GM19324 (cell line): ENCODE data around the gene USH2A.
A peak's percentile ranks its signal among the peaks of the same experiment; 100 is the strongest.

Experiments
- ATAC-seq: cut with Tn5 transposase; IDR thresholded peaks from one replicate; pipeline ENCODE4 v1.9.1; 2021; ENCODE audit warnings: mild to moderate bottlenecking, moderate library complexity; ENCODE audit not compliant: unreplicated experiment, low FRiP score

USH2A gene

DNA sequence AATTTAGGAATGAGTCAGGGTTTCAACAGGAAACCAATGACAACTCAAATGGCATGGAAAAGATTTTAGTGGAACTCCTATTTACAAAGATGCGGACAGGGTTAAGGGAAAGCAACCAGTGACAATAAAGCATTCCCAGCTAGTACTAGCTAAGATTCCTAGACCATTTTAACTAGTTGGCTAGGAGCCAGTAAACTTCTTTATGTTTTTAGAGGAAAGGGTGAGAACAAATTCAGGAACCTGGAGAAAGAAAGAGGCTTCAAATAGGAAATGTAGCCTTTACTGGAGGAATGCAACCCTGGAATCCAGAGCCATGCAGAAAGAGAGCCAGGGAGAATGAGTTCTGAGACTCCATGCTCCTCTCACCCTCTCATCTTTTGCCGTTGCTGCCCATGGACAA, 439.6 kb downstream of the USH2A start:
- no peak for ATAC-seq

DNA sequence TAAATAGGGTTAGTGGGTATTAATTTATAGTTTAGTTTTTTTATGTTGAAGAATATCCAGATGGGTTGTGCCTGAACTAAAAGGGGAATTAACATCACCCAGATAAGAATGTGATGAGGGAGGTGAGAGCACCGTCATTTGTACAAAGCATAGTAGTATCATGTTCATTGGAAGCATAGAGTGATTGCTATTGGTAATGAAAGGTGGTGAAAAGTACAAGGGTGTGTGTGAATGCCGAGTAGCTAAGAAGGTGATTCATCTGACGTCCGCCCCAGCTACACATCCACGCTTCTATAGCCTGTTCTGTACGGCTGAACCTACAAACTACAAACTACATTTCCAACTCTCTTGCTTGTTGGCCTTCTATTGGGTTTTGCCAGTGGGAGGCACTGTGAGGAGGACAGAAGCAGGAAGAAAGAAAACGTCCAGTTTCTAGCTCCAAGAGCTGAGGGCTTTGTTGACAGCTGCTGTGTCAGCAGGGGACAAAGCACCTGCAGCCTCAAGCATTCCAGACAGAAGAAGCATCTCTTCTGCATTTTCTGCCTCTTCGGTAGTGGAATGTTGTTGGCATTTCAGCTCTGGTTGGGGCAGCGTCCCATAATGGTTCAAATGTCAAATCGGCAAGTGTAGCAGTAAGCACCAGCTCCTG, 451.3 kb downstream of the USH2A start:
- no peak for ATAC-seq

DNA sequence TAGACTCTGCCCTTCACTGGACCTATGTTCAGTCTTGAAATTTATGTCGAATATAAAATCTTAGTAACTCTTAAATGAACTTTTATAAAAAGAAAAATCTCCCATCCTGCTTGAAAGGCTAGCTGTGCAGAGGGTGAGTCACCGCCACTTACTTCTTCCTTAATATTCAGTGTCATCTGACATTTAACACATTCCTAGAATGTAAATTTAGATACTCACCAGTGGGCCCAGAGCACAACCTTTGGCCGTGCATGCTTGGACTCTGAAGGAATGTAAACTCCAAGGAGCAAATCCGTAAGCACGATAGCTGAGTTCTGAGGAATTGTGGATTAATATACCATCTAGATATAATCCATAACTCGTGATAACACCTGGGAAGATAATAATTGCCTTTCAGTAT, 452.8 kb downstream of the USH2A start:
- no peak for ATAC-seq

DNA sequence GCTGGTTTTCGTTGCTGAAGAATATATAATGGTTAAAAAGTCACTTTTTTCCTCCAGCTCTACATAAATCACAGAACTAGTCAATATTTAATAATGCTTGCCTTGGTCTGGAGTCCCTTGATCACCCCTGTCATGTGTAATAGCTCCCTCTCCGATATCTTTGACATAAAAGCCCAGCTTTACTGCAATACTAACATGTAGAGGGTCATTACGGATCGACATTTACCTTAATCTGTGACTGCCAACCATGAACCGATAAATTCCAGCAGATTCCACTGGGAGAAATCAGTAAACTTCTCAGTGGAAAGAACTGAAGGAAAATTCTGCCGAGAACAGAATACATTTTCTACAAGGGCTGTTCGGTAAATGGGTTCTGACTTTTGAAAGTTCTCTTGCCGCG, 459.6 kb downstream of the USH2A start:
- no peak for ATAC-seq

DNA sequence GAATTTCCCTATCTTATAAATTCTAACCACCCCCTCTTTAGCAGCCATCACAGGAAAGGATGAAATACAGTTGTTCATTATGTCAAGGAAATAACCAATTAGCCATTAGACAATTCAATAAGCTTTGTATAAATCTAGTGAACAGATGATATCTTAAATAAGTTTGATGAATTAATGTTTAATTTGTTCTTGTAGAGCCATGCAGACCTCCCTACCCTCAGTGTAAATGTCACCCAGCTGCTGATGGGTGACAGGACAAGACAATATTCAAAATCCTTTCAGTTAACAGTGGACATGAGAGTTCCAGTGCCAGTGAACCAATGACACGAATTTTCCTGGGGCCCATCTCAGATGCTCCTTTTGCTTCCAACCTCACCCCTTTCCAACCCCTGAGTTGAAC, 460.2 kb downstream of the USH2A start:
- no peak for ATAC-seq

DNA sequence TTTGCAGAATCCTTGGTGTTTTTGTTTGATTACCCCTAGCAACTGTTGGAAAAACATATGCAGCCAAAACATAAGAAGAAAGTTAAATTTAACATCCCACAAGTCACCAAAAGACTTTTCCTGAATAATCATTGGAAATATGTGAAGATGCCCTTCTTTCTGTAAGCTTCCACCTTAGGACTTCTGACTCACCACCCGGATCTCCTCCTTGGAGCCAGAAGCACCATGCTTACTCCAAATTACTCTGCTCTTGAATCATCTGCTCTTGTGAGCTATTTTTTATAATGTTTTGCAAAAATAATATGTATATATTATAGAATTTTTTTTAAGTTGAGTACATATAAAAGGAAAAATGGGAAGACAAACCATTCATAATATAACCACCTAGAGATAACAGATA, 464.4 kb downstream of the USH2A start:
- ATAC-seq = no peak

DNA sequence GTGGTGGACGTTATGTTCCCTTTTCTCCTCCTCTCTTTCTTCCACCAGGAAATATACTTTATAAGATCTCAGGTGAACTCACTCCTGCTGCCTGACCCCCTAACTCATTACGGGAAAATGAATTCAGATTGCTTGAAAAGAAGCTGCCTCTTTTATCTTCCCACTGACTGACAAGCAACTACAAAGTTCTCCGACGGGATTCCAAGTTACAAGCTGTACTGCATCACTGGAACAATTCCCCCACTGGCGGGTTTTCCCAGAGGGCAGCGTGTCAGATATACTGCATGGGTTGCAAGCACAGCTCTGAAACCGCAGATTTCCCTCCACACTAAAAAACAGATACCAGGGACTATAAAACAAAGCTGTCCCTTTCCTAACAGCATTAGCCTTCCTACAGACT, 465.6 kb downstream of the USH2A start:
- no peak for ATAC-seq

DNA sequence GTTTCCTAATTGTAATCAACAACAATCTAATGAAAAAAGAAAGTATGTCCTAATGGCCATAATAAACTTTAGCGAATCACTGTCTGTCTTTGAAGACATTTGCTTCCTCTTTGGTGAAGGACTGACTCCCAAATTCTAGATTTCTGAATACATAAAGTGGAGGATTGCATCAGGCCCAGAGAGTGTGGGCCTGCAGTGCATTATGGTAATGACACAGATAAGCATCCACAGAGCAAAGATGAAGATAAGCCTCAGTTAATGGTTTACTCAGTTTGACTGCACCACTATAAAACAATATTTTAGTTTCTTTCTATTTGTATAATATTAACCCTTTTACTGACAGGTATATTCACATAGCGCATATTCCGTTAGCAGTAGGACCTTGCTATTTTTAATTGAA, 490.7 kb downstream of the USH2A start:
- no peak for ATAC-seq

DNA sequence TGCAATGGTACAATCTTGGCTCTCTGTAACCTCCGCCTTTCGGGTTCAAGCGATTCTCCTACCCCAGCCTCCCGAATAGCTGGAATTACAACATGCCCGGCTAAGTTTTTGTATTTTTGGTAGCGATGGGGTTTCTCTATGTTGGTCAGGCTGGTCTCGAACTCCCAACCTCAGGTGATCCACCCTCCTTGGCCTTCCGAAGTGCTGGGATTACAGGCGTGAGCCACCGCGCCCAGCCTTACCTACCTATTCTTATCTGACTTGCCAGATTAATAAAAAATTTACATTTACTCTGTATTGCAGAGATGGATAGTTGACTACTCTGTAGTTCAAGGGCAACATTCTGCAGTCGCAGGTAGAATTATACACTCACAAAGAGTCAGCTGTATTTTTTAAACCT, 496.6 kb downstream of the USH2A start:
- no peak for ATAC-seq

DNA sequence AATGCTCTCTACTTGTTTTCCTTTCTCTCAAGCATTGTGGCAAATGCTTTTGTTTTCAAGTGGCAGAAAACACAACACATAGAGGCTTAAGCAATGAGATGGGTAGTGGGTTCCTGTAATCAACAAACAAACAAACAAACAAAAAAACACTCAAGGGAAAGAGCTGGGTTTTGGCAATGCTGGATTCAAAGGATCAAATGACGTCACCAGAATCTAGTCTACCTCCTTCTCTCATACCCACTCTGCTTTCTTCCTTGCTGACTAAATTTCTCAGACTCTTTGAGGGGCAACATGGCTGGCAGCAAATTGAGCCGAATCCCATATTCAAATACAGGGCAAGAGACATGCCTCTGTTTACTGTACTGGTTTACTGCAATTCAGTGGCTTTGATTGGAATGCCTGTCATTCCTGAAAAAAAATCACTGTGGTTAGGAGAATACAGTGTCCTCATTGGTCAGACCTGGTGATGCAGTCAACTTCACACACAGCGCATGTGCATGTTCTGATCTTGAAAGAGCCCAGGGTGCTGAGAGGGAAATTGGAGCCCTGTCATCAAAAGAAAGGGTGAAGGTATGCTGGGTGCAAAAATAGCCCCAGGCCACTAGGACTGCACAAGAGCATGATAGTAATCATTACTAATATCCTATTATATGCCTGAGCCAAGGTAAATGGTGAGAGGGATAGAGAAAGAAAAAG, 500.0 kb downstream of the USH2A start:
- ATAC-seq = no peak

DNA sequence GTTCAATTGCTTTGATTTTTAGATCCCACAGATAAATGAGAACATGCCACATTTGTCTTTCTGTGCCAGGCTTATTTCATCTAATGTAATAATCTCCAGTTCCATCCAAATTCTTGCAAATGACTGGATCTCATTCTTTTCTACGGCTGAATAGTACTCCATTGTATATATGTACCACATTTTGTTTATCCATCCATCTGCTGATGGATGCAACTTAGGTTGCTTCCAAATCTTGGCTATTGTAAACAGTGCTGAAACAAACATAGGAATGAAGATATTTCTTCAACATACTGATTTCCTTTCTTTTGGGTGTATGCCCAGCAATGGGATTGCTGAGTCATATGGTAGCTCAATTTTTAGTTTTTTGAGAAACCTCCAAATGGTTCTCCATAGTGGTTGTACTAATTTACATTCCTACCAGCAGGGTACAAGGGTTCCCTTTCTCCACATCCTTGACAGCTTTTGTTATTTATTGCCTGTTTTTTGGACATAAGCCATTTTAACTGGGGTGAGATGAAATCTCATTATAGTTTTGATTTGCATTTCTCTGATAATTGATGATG, 511.8 kb downstream of the USH2A start:
- no peak for ATAC-seq

DNA sequence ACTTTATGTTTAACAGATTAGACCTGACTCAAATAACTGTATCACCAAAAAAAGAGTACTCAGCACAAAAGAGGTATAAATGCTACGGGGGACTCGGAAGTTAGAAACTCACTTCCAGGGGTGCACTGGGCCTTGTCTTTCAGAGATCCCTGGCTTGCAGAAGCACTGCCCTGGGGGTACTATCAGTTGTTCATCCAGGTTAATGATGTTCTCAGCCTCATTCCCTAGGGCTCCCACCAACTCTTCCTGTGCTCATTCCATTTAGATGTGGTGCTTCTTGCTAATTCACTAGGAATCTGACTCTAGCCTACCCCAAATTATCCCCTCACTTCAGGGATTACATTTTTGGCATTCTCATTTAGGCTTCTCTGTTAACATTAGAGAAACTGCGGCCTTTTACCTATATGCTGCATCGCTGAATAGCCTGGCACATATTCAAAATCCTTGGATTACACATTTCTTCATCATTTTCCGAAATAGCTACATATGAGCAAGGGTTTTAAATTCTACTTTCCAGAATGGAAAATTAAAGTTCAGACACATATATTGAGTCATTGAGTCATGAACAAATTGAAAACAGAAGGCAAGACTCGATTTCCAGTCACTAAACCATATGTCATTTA, 517.6 kb downstream of the USH2A start:
- ATAC-seq = no peak

DNA sequence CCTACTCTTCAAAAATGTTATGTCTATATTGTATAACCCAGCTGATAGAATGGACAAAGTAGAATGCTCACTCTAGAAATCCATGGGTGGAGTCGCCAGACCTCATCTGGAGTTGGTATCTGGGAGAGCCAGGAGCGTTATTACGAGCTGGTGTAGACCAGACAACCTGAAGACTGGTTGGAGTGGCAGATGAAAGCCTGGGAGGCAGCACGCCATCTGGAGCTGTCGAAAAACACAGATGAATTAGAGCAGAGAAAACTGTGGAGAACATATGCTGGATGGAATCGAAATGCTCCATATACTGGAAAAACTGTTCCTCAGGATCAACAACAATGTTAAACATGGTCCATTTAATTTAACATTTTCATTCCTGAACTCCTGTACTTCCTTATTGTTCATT, 522.6 kb downstream of the USH2A start:
- ATAC-seq = no peak

DNA sequence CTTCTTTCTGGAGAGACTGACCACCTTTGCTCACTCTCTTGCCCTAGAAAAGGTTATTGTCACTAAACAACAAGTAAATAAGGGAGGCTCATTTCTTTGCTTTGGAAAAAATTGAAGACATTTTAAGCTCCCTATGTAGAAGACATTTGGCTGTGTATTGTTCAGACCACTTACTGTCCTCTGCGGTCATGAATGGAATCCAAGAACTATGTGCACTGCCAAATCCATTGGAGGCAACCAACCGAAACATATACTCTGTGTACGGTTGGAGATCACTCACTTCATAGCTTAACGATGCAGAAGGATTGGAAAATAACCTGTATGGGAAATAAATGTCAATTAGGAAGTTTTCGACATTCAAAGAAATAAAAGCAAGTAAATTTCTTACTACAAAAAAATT, 523.3 kb downstream of the USH2A start:
- no peak for ATAC-seq

DNA sequence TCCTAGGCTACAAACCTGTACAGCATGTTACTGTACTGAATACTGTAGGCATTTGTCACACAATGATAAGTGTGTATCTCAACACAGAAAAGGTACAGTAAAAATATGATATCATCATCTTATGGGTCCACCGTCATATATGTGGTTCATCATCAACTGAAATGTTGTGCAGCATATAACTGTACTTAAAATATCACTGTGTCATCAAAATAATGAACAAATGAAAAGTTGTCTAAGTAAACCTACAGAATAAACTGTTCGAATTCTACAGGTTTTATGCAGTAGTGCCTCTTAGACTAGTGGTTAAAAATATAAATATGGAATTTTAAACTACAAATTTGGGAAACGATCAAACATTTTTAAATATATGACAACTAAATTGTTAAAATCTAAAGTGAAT, 527.4 kb downstream of the USH2A start:
- no peak for ATAC-seq

DNA sequence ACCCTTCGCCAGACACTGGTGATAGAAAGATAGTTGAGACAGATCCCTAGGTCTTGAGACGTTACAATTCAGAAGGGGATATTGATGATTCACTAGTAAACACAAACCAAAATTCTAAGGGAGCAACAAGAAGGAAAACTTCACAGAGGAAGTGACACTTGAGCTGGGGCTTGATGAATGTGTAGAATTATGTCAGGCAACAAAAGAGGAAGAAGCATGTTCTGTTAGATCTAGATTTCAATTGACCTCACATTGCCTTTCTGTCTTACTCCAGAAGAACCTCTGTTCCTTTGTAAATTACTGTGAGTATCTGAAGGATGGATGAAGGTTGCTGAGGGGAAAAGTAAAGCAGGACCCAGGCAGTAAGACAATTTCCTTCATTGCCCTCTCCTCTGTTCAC, 528.0 kb downstream of the USH2A start:
- no peak for ATAC-seq

DNA sequence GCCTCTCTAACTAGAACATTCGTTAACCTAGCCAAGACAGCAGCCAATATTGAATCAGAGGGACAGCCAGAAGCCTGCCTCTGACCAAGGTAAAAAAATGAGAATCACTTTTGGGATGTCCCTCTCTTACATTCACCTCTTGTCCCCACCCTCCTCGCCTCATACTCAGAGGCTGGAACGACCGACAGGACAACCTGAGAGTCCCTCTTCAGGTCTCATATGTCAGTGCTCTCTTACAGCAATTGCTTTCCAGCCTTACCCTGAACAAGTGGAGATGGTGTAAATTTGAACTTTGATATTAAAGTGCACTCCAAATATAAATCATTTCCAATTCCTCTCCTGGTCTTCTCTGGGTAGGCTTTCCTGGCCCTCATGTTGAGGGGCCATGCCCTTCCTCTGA, 528.6 kb downstream of the USH2A start:
- no peak for ATAC-seq

DNA sequence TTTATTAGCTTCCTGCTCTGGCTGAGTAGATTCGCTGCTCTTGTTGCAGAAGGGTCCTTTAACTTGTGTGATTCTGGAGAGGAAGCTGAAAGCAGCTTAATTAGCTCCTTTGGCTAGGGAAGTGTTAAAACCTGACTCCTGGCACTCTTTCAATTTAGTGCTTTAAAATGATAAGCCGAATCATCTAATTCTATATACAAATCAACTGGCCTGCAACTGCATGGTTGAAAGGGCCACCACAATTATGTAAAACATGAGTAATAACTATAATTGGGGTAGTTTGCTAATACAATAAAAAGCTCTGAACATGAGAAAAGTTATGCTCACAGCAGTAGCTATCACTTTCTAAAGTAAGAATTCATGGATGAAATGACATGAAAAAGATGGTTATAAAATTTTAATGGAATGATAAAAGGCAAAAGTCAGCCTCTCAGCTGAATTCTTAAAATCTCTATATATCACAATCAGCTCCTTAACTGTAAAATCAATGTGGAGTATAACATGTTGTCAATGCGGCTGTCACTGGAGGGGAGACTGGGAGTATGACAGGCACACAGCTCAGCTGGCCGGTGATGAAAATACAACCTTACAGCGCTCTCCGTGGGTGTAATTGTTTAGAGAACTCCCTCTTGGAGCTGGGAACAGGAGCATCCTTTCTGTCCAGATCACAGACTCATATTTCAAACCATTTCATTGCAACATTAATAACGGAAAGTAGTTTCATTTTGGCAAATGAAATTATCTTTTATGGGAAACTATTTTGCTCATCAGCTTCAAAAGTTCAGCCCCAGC, 531.8 kb downstream of the USH2A start:
- ATAC-seq = no peak

DNA sequence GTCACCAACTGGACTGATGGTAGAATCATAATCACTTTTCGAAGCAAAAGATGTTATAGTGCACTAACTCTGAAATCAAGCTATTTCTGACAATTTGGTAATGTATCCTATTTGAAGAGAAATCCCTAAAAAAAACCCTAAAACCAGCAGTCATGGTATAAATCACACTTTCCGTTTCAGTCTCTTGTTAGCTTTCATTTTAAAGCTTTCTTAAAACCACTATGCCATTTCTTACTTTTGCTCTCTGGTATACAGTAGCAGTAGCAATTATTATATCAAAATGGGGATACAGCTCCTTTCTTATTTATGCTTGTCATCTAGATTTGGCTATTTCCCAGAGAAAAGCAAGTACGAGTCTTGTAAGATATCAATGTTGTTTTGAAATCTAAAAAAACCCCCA, 532.8 kb downstream of the USH2A start:
- peak; percentile 63 for ATAC-seq

DNA sequence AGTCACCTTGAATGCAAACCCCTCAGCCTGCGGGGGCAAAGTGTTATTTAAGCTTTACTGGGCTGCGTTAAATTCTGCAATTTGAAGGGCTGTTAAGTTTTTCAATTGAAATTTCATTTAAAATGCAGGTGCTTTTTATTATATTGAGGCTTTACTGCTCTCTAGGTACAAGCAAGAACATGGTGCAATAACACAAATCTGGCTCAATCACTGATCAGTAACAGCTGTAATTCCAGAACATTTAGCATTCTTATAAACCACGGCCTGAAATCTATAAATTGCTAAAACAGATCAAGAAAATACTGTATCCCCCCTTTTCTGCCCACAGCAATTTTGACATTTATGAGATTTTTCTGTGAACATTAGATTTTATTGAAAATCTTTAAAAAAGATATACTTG, 533.4 kb downstream of the USH2A start:
- no peak for ATAC-seq

DNA sequence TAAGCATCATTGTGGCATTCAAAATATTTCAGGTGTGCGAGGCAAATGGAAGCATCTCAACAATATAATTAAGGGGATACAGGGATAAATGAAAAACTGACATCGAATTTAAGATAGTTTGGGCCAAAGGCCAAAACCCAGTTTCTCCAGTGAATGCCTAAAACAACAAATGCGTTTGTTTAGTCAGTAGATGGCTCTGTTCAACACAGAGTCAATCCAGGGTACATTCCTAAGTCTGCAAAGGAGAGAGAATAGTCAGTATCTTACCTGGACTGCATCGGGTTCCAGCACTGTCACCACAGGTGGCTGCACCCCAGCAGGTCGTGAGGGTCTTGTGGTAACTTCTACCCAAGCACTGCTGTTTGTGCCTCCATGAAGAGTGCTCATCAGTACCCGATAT, 535.1 kb downstream of the USH2A start:
- no peak for ATAC-seq
